ENCODE measurements around the gene ABCA4.
A peak's percentile ranks its signal among the peaks of the same experiment; 100 is the strongest.

Gene ABCA4

GRCh38 chr1:94079989-94080388 is 41.0 kb downstream of the ABCA4 start:
- no peak for DNase-seq

DNA sequence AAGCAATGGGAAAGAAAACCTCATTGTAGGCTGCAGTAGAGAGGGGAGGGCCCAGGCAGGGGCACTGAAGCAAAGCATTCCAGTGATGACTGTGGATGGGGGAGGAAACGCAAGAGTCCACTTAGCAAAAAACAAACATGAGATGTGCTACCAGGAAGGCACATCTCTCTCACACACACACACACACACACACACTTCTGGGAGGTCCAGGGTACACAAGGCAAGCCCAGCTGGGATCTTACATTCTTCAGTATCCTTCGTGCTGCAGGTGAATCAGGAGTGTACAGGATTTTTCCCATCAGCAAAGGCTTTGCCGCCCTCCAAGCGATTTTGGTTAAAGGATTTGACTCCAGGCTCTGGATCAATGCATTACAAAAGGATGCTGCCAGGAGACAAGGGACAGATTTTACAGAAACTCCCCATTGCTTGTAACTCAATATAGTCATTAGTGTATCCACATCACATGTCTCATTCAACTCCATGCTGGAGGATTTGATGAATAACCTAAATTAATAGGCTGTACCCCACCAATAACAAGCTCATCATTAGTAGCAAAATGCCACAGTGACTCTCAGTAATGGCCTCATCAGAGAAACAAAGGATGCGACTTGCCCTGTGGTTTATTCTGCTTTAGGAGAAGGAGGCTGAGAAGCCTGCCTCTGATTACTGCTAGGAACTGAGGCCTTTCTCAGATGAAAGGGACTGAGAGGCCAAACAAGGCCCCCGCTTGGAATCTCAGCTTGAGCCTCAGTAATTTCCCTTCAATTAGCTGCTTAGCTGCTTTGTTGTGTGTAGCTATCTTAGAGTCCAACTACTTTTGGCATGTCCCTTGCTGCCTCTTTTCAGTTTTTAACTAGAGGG is 41.6 kb downstream of the ABCA4 start:
- DNase-seq, result no peak

GRCh38 chr1:94072840-94073522 is 48.0 kb downstream of the ABCA4 start:
- no peak for DNase-seq

- no peak for DNase-seq
Observed at GRCh38 chr1:94071976-94072375, 49.0 kb downstream of the ABCA4 start.

DNA sequence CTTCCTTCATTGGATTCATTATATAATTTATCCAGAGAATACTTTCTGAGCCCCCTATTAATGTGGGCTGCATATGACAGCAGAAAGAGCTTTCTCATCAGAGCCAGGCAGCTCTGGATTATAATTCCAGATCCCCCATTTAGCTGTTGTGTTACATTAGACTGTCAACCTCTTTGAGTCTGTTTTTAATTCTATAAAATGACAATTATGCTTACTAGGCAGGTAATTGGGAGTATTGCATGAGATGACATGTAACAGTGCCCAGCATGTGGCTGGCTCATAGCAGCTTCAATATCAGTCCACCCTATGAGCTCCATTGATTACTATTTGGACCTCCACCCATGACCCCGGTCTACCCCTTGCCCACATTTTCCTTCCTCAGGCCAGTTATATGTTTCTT is 49.6 kb downstream of the ABCA4 start:
- DNase-seq, result no peak

DNA sequence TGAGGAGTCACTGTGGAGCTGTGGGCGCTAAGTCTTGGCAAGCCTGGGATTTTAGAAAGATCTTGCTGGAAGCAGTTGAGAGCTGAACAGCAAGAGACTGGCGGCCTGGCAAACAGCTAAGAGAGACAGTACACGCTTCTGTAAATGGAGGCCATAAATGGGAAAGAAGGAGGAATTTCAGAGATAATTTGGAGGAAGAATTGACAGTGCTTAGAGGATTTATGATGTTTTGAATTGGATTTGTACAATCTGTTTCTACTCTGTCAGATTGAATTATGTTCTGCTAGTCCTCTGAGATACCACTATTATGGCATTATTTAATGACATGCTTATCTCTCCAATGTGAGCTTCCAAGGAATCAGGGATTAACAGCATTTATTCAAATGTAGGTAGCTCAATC is 50.1 kb downstream of the ABCA4 start:
- DNase-seq, result no peak

DNA sequence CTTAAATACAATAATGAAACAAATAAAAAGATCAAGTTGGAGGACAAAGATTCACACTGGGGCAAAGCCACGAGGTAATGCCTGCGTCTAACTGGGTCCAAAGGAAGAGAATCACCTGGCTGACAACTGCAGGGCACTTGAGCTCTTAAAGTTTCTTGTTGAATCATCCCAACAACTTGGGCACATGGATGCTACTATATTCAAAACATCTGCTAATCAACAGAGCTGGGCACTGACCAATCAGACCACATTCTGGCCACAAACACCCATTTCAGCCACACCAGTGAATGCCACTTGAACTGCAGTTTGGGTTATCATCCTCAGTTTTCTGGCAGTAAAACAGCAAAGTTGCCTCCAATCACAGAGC is 51.0 kb downstream of the ABCA4 start:
- DNase-seq, result no peak

DNA sequence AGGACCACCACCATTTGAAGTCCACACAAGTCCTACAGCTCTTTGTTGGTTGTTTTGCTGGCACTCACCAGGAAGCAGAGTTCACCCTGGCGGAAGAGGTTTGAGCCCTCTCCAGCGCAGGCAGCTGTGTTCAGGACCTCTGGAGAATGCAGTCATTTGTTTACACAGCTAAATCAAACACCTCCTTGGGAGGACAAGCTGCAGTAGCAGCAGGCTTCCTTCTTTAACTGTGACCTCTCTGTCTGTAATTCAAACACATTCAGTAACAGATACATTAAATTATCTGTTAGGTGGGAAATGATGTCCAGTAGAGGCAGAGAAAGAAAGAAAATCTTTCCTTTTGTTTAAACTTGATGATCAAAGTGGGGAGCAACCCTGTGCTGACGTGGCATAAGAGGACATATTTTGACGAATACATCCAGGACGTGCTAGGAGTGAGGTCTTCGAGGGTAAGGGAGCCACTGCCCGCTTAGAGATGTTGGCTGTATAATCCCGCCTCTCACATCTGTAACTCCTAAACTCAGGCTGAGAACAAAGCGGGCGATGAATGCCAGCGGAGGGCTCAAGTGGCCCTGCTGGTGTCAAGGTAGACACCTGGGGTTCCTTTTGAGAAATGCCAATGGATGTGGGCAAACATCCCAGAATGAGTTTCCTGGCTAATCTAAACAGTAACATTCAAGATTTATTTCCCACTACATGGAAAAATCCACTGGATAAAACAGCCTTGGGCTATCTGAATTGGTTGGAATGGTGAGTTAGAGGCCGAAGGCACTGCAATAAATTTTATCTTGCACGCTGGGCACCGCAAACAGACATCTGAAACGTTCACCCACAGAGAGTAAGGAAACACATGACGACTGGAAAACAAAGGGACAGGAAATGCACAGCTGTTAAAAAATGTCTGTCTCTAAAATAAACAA is 51.7 kb downstream of the ABCA4 start:
- no peak for DNase-seq

GRCh38 chr1:94068096-94068998 is 52.6 kb downstream of the ABCA4 start:
- DNase-seq, result no peak

- no peak for DNase-seq
Observed at GRCh38 chr1:94067196-94067595, 53.8 kb downstream of the ABCA4 start.

DNA sequence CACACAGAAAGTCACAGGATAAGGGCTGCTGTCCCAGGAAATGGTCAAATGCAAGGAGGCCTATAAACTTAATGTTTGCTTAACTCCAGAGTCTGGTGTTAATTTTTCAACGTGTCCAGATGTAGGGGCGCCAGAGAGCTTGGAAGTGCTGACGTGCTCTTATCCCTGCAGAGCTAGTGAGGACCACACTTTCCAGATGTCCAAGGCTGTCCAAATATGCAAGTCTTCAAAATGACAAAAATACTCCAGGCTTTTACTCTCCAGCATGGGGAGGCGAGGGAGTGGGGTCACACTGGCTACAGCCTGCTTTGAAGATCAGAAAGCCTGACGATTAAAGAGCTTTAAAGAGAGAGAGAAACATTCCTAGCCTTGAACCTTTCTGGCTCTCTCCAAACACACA is 57.6 kb downstream of the ABCA4 start:
- DNase-seq, result no peak

GRCh38 chr1:94061513-94062443 is 59.2 kb downstream of the ABCA4 start:
- DNase-seq, result peak; percentile 65

- DNase-seq, result no peak
Observed at GRCh38 chr1:94060720-94061119, 60.2 kb downstream of the ABCA4 start.

DNA sequence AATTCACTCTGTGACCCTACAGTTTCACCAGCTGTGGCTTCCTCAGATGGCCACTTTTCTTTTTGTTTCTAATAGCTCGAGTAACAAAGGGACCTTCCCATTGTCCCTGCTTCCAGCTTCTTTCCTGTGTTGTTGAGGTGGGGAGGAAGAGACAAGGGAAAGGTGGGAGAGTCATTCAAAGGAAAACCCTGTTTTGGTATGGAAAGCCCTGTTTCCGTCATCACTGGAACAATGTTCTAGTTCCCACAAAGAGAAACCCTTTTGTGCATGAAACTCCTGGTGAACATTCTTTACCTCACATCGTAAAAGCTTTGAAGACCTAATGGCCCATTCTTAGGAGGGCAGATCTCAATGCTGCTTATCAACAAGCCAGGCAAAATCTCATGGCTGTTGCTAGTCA is 62.2 kb downstream of the ABCA4 start:
- DNase-seq, result no peak

- DNase-seq, result no peak
Observed at GRCh38 chr1:94056996-94057395, 64.0 kb downstream of the ABCA4 start.

DNA sequence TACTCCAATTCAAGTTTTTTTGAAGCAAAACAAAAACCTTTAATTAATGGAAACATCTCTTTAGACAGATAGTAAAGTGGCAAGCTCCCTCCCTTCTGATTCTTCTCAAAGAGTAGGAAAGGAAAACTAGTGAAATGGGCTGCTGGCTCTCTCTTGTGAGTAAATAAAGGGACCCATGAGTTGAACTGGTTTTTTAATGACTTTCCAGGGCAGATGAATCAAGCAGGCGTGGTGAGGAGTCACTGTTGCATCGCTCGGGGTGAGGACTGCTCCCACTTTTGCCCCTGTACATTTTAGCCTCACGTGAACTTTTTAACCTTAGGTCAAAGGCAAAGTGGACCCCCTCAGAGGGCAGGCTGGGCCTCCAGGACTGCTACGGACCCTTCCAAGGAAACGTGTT is 64.8 kb downstream of the ABCA4 start:
- no peak for DNase-seq

DNA sequence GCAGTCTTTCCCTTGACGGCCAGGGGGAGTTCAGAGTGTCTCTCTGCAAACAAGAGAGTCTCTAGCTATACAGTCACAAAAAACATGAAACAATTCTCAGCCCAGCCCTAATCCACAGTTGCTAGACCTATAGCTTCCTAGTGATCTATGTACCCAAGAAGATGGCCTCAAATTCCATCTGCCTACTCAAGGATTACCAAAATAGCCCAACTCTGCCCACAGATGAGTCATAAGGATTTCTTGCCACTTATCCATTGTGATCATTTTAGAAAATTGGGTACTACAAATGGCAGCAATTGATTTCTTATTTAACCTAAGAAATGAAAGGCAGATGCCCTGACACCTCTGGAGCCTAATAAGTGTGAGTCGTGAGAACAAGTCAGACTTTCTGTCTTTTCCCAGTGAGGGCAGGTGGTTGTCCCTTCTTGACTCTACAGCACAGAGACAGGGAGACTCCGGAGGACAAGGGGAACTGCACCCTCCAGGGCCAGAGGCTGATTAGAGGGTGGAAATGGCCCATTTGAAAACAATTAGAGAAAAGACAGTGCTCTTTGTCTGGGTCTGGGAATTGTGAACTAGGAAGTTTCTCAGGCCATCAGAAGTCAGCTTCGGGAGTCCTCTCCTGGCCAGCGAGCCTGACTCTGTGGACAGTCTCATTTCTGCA is 65.4 kb downstream of the ABCA4 start:
- no peak for DNase-seq

DNA sequence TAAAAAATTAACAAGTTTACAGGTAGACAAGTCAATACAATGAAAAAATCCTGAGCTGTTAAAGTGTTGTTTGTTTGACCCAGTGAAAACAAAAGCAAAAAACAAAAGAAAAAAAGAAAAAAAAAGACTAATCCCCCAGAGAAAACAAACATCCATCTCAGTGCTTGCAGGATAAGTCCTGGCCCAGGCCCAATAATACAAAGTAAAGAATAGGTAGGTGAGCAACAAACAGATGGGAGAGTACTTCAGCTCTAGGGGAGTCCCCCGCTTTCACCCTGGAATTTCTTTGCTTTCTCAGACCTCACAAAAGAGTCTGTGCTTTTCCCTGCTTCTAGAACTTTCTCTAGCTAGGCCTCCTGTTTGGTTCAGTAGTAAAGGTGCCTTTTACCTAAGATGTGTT is 70.3 kb downstream of the ABCA4 start:
- DNase-seq, result no peak

DNA sequence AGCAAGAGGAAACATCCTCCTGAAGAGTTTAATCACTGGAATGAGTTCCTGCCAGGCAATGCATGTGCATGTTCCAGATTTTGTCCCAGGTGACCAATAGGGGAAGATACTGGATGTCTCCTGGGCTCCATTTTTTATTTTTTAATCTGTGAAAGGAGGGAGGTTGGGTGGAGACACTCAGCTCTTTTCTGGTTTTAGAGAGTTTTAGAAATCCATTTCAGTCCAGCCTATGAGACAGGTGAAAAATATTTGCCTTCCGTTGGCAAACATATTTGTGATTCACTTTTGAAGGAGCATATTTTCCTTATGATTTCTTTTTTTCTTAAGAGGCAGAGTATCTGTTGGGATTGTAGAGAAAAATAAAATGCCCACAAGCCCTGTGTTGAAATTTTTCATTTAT is 70.7 kb downstream of the ABCA4 start:
- DNase-seq, result no peak

DNA sequence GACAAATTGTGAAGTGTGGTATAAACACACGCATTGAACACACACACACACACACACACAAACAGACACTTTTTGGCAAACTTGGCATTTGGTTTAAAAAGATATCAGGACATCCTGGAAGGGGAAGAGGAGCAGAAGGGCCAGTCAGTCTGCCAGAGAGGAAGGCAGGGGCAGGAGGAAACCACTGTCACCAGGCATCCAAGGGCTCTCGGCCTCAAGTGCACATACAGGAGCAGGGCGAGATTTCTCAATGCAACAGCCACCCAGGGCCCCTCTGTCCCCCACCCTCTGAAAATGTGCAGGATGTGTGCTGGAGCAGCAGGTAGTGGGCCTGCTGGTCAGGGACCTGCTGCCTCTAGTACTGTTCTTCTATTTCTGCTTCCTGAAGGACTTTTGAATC is 71.2 kb downstream of the ABCA4 start:
- no peak for DNase-seq
